ENCODE measurements around the gene RFNG. TPM values are rescaled to one million over a fixed set of nuclear protein-coding genes. Genes with fewer than 3 reads are reported as not detected.

RFNG gene
- total RNA-seq, 1 experiment from 2014 or later, result 14.3 TPM

GRCh38 chr17:82078433-82078832 is 26.8 kb upstream of the RFNG start:
- DNase-seq (ENCODE audit: low read depth), result no peak

GRCh38 chr17:82077617-82078358 is 26.2 kb upstream of the RFNG start:
- DNase-seq (ENCODE audit: low read depth), result no peak

- no peak for DNase-seq (ENCODE audit: low read depth)
These were observed 25.4 kb upstream of the RFNG start for GRCh38 chr17:82076785-82077591.

- DNase-seq (ENCODE audit: low read depth), result no peak
These were observed 24.6 kb upstream of the RFNG start for GRCh38 chr17:82076018-82076784.

GRCh38 chr17:82073446-82073845 is 21.8 kb upstream of the RFNG start:
- DNase-seq (ENCODE audit: low read depth), result no peak

- DNase-seq (ENCODE audit: low read depth), result no peak
These were observed 21.2 kb upstream of the RFNG start for GRCh38 chr17:82072827-82073226.

GRCh38 chr17:82070611-82071010 is 19.0 kb upstream of the RFNG start:
- DNase-seq (ENCODE audit: low read depth), result no peak

GRCh38 chr17:82065638-82066303 is 14.2 kb upstream of the RFNG start, which contains the start of gene DUS1L:
Gene DUS1L (minus strand): TSS chr17:82065804. CDS start chr17:82065059, 745 bp downstream.
- DNase-seq (ENCODE audit: low read depth), result peak; percentile 43

GRCh38 chr17:82065193-82065637 is 13.6 kb upstream of the RFNG start:
- peak; percentile 23 for DNase-seq (ENCODE audit: low read depth)

GRCh38 chr17:82064433-82065192 is 13.0 kb upstream of the RFNG start:
- DNase-seq (ENCODE audit: low read depth), result no peak

GRCh38 chr17:82063424-82064415 is 12.1 kb upstream of the RFNG start:
- DNase-seq (ENCODE audit: low read depth), result no peak

- DNase-seq (ENCODE audit: low read depth), result no peak
These were observed 11.4 kb upstream of the RFNG start for GRCh38 chr17:82062984-82063368.

GRCh38 chr17:82062076-82062983 is 10.7 kb upstream of the RFNG start:
- DNase-seq (ENCODE audit: low read depth), result no peak

GRCh38 chr17:82061047-82061925 is 9.7 kb upstream of the RFNG start:
- DNase-seq (ENCODE audit: low read depth), result no peak

GRCh38 chr17:82060614-82061013 is 9.0 kb upstream of the RFNG start:
- no peak for DNase-seq (ENCODE audit: low read depth)

- DNase-seq (ENCODE audit: low read depth), result no peak
These were observed 8.4 kb upstream of the RFNG start for GRCh38 chr17:82060001-82060380.

GRCh38 chr17:82059272-82060000 is 7.8 kb upstream of the RFNG start:
- no peak for DNase-seq (ENCODE audit: low read depth)
